HS-5 (cell line): ENCODE measurements around the gene ERC2.

Experiments used
- DNase-seq: peaks from one replicate; pipeline ENCODE4 v3.0.0-alpha.2; 2012; ENCODE audit warnings: low read depth

Gene ERC2

GRCh38 chr3:55490276-55490913 lies 977.9 kb downstream of the ERC2 start:
- no peak for DNase-seq

GRCh38 chr3:55489798-55490132 lies 978.5 kb downstream of the ERC2 start:
- no peak for DNase-seq

GRCh38 chr3:55488398-55489055 lies 979.7 kb downstream of the ERC2 start:
- no peak for DNase-seq

- DNase-seq: no peak
Observed at GRCh38 chr3:55487381-55488241, 980.7 kb downstream of the ERC2 start.

GRCh38 chr3:55486857-55487380 lies 981.3 kb downstream of the ERC2 start, which contains the start of gene WNT5A:
WNT5A (minus strand) TSS chr3:55487306; CDS start chr3:55486985, 321 bp downstream.
- no peak for DNase-seq

- DNase-seq: no peak
Observed at GRCh38 chr3:55486101-55486856, 982.0 kb downstream of the ERC2 start.

- DNase-seq: peak; percentile 55
Observed at GRCh38 chr3:55484801-55485791, 983.2 kb downstream of the ERC2 start.

GRCh38 chr3:55484191-55484689 lies 984.0 kb downstream of the ERC2 start:
- DNase-seq: no peak

GRCh38 chr3:55483196-55484095 lies 984.8 kb downstream of the ERC2 start:
- DNase-seq: no peak

GRCh38 chr3:55482496-55483195 lies 985.6 kb downstream of the ERC2 start:
- DNase-seq: no peak

- no peak for DNase-seq
Observed at GRCh38 chr3:55481744-55482495, 986.3 kb downstream of the ERC2 start.

- no peak for DNase-seq
Observed at GRCh38 chr3:55480911-55481743, 987.1 kb downstream of the ERC2 start.

GRCh38 chr3:55477306-55478303 lies 990.7 kb downstream of the ERC2 start:
- DNase-seq: no peak

- peak; percentile 84 for DNase-seq
Observed at GRCh38 chr3:55476515-55476914, 991.8 kb downstream of the ERC2 start.

GRCh38 chr3:55474213-55474632 lies 994.0 kb downstream of the ERC2 start:
- no peak for DNase-seq

- DNase-seq: no peak
Observed at GRCh38 chr3:55473788-55474187, 994.5 kb downstream of the ERC2 start.
